BE2C (cell line): ENCODE measurements around the gene HS2ST1.

Experiments used
- DNase-seq: peaks from one replicate; pipeline ENCODE4 v3.0.0-alpha.2; 2020
- H3K27me3 ChIP-seq: fragments of 250-450 bp; sonication (Bioruptor Pico); 2 replicates; pipeline ENCODE4 v1.5.1; 2020; ENCODE audit warnings: mild to moderate bottlenecking
- H3K36me3 ChIP-seq: fragments of 250-450 bp; sonication (Bioruptor Pico); 2 replicates; pipeline ENCODE4 v1.5.1; 2020; ENCODE audit warnings: mild to moderate bottlenecking
- H3K4me1 ChIP-seq: fragments of 250-450 bp; sonication (Bioruptor Pico); 2 replicates; pipeline ENCODE4 v1.5.1; 2020
- H3K4me3 ChIP-seq: 2 replicates; pipeline ENCODE4 v1.5.1; 2011; ENCODE audit warnings: low read depth, low read length
- H3K9me3 ChIP-seq: fragments of 250-450 bp; sonication (Bioruptor Pico); 2 replicates; pipeline ENCODE4 v1.5.1; 2020
- TF ChIP-seq, protein P1 (sequence below): IDR thresholded peaks from 2 replicates; pipeline ENCODE4 v1.5.1; 2012; ENCODE audit warnings: mild to moderate bottlenecking, low read depth, low read length

Gene HS2ST1

GRCh38 chr1:87108814-87109411 is 194.5 kb downstream of the HS2ST1 start:
- no peaks in the 10 kb centered on the region for H3K9me3 ChIP-seq
- no peak for DNase-seq
- H3K4me1 ChIP-seq = no peaks in the 10 kb centered on the region; the same call in 1 of the 2 replicates

GRCh38 chr1:87111659-87112371 is 197.4 kb downstream of the HS2ST1 start:
- H3K9me3 ChIP-seq = no peaks in the 10 kb centered on the region
- no peak for DNase-seq
- H3K27me3 ChIP-seq = no peaks in the 10 kb centered on the region
- no peaks in the 10 kb centered on the region for H3K36me3 ChIP-seq
- TF ChIP-seq, protein P1, sequence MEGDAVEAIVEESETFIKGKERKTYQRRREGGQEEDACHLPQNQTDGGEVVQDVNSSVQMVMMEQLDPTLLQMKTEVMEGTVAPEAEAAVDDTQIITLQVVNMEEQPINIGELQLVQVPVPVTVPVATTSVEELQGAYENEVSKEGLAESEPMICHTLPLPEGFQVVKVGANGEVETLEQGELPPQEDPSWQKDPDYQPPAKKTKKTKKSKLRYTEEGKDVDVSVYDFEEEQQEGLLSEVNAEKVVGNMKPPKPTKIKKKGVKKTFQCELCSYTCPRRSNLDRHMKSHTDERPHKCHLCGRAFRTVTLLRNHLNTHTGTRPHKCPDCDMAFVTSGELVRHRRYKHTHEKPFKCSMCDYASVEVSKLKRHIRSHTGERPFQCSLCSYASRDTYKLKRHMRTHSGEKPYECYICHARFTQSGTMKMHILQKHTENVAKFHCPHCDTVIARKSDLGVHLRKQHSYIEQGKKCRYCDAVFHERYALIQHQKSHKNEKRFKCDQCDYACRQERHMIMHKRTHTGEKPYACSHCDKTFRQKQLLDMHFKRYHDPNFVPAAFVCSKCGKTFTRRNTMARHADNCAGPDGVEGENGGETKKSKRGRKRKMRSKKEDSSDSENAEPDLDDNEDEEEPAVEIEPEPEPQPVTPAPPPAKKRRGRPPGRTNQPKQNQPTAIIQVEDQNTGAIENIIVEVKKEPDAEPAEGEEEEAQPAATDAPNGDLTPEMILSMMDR = no peak
- H3K4me1 ChIP-seq = no peaks in the 10 kb centered on the region; the same call in 1 of the 2 replicates
- no peak overlapping the region for H3K4me3 ChIP-seq

More at GRCh38 chr1:87108814-87109411, 194.5 kb downstream of the HS2ST1 start:
- TF ChIP-seq, protein P1 = no peak
- no peaks in the 10 kb centered on the region for H3K27me3 ChIP-seq
- no peaks in the 10 kb centered on the region for H3K36me3 ChIP-seq
- no peak overlapping the region for H3K4me3 ChIP-seq

- DNase-seq = no peak
- Histone ChIP-seq H3K4me1 (no peaks in the 10 kb centered on the region; the same call in 1 of the 2 replicates), H3K9me3 (no peaks in the 10 kb centered on the region), H3K4me3 (no peak overlapping the region), H3K36me3 (no peaks in the 10 kb centered on the region), H3K27me3 (no peaks in the 10 kb centered on the region)
- TF ChIP-seq, protein P1 = no peak
Measured at GRCh38 chr1:87113313-87113712, 198.9 kb downstream of the HS2ST1 start.

DNA sequence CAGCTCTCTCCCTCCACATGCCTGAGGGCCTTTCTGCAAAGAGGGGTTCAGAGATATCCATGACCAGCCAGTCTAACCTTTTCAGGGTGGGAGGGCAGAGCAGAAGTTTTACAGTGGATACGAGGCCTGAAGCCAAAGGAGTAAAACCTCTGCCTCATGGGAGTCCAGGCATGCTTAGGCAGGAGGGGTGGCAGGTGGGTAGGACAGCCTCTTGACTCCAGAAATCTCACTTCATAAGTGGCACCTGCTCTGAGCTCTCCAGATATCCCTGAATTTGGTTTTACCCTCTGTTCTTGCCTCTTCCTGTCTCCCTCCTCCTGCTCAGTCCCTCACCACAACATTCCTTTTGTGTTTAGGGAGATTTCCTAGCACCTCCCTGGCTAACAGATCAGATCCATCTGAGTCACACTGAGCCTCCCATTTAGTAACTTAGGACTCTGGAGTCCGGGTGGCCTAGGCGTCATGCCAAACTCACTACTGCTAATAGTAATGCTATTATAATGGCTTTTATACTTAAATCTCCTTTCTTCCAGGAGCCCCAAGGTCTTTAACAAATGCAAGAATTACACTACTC is 201.0 kb downstream of the HS2ST1 start:
- DNase-seq = no peak

DNA sequence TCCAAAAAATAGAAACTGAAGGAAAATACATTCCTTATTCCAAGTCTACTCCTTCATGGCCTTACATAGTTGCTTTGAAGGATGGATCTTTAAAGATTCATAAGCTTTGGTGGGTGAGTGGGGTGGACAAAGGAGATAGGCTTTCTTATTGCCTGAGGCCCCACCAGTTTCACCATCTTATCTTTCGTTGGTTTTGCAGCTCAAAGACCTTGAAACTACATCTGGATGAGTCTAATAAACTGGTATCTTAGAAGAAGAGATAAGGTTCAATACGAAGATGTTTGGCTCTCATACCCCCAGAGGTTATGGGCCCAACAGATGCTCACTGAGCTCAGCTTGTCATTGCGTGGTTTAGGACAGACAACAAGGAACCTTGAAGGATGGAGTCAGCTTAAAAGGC is 201.5 kb downstream of the HS2ST1 start:
- Histone ChIP-seq H3K4me3 (no peak overlapping the region), H3K27me3 (no peaks in the 10 kb centered on the region), H3K36me3 (no peaks in the 10 kb centered on the region), H3K4me1 (no peaks in the 10 kb centered on the region), H3K9me3 (no peaks in the 10 kb centered on the region)
- DNase-seq = no peak
- TF ChIP-seq, protein P1 = no peak

More for the DNA sequence above, 201.0 kb downstream of the HS2ST1 start:
- H3K9me3 ChIP-seq = no peaks in the 10 kb centered on the region
- H3K4me1 ChIP-seq = no peaks in the 10 kb centered on the region; the same call in 1 of the 2 replicates
- no peak overlapping the region for H3K4me3 ChIP-seq
- H3K27me3 ChIP-seq = no peaks in the 10 kb centered on the region
- H3K36me3 ChIP-seq = no peaks in the 10 kb centered on the region
- TF ChIP-seq, protein P1 = no peak
